Liver (tissue), 3 donors: ENCODE measurements around the gene UGT2B7.

Experiments
- ATF3 ChIP-seq: IDR thresholded peaks from 2 replicates; pipeline ENCODE4 v1.6.1; 2016; ENCODE audit warnings: antibody characterized with exemption
- CTCF ChIP-seq: fragments of 150-350 bp; IDR thresholded peaks from 2 replicates; pipeline ENCODE4 v1.5.1; 2017; ENCODE audit warnings: improper control_type of control experiment, low read depth, low read length; ENCODE audit not compliant: missing input control
- EGR1 ChIP-seq, 2 donors: IDR thresholded peaks; 2 replicates each; pipeline ENCODE4 v1.6.1; 2016 to 2018; ENCODE audit warnings: antibody characterized with exemption in 2 of 2, low read depth in 2 of 2
- GABPA ChIP-seq, 2 donors: IDR thresholded peaks in 1 of 2; conservative IDR thresholded peaks in 1 of 2; 2 replicates each; pipeline ENCODE4 v1.6.1; 2016; ENCODE audit warnings: antibody characterized with exemption in 2 of 2, mild to moderate bottlenecking in 1 of 2, moderate library complexity in 1 of 2
- JUND ChIP-seq, 2 donors: IDR thresholded peaks; 2 replicates each; pipeline ENCODE4 v1.6.1; 2016; ENCODE audit warnings: antibody characterized with exemption in 2 of 2
- MAX ChIP-seq: IDR thresholded peaks from 2 replicates; pipeline ENCODE4 v1.6.1; 2016; ENCODE audit warnings: antibody characterized with exemption
- RAD21 ChIP-seq, 2 donors: IDR thresholded peaks; 2 replicates each; pipeline ENCODE4 v1.6.1; 2016; ENCODE audit warnings: antibody characterized with exemption in 2 of 2, mild to moderate bottlenecking in 2 of 2
- REST ChIP-seq: IDR thresholded peaks from 2 replicates; pipeline ENCODE4 v1.6.1; 2016; ENCODE audit warnings: antibody characterized with exemption, mild to moderate bottlenecking
- TAF1 ChIP-seq: conservative IDR thresholded peaks from 2 replicates; pipeline ENCODE4 v1.6.1; 2016; ENCODE audit warnings: antibody characterized with exemption, mild to moderate bottlenecking
- YY1 ChIP-seq: IDR thresholded peaks from 2 replicates; pipeline ENCODE4 v1.6.1; 2016; ENCODE audit warnings: antibody characterized with exemption, mild to moderate bottlenecking
- ZBTB33 ChIP-seq: IDR thresholded peaks from 2 replicates; pipeline ENCODE4 v1.6.1; 2016; ENCODE audit warnings: antibody characterized with exemption
- donor health status: healthy.
- donor health status: healthy.

- TF ChIP-seq YY1 (no peak), RAD21 (IDR thresholded peaks at IDR 0.05) (no peak), ATF3 (no peak), CTCF (no peak), EGR1 (IDR thresholded peaks at IDR 0.05; ENCODE audit: low read depth in 2 of 2) (no peak), MAX (no peak), JUND (IDR thresholded peaks at IDR 0.05) (no peak), GABPA (IDR thresholded peaks at IDR 0.05 in 1 of 2, conservative IDR thresholded peaks at IDR 0.05 in 1 of 2) (no peak), REST (no peak), ZBTB33 (no peak), TAF1 (no peak)
These were observed 3.2 kb upstream of the UGT2B7 start for GRCh38 chr4:69092980-69093568.
